CD14-positive monocyte (primary cell): ENCODE data around the gene GRIP1. TPM values are rescaled to one million over a fixed set of nuclear protein-coding genes. Genes with fewer than 3 reads are reported as not detected.

ENCODE experiments used
- DNase-seq, 3 donors: peaks; one replicate each; pipeline ENCODE4 v3.0.0-alpha.2; 2011 to 2022
- H2AFZ ChIP-seq: 2 replicates; pipeline ENCODE4 v1.6.0; 2012; ENCODE audit warnings: mild to moderate bottlenecking, low read depth, low read length, inconsistent platforms; ENCODE audit not compliant: insufficient read depth, poor library complexity, severe bottlenecking
- H3K27ac ChIP-seq, 2 donors: 1 replicate in 1 of 2; 2 replicates in 1 of 2; pipeline ENCODE4 v1.5.1; 2012 to 2013; ENCODE audit warnings: low read length in 2 of 2, control low read depth in 1 of 2, inconsistent platforms in 1 of 2, low read depth in 1 of 2, mild to moderate bottlenecking in 1 of 2
- H3K27me3 ChIP-seq, 2 donors: one replicate each; pipeline versions ENCODE4 v1.6.0 to v1.6.1; 2011 to 2013; ENCODE audit warnings: low read length in 2 of 2; ENCODE audit not compliant: control insufficient read depth in 2 of 2, insufficient read depth in 2 of 2
- H3K36me3 ChIP-seq, 2 donors: replicated peaks in 1 of 2; 1 replicate in 1 of 2; 2 replicates in 1 of 2; pipeline versions ENCODE4 v1.5.1 to v1.6.1; 2012 to 2013; ENCODE audit warnings: low read length in 2 of 2, control low read depth in 1 of 2, inconsistent platforms in 1 of 2, mild to moderate bottlenecking in 1 of 2; ENCODE audit not compliant: insufficient read depth in 2 of 2, control insufficient read depth in 1 of 2
- H3K4me1 ChIP-seq, 2 donors: 1 replicate in 1 of 2; 2 replicates in 1 of 2; pipeline versions ENCODE4 v1.5.1 to v1.6.1; 2012 to 2013; ENCODE audit warnings: low read length in 2 of 2, control low read depth in 1 of 2, inconsistent platforms in 1 of 2, mild to moderate bottlenecking in 1 of 2, moderate library complexity in 1 of 2; ENCODE audit not compliant: insufficient read depth in 2 of 2, control insufficient read depth in 1 of 2
- H3K4me2 ChIP-seq: replicated peaks from 2 replicates; pipeline ENCODE3; 2012; ENCODE audit warnings: low read length, moderate library complexity, mild to moderate bottlenecking; ENCODE audit not compliant: poor library complexity, severe bottlenecking; ENCODE audit errors: extremely low read depth
- H3K4me3 ChIP-seq, 3 experiments: fragments of 200-600 bp in 1 of 3; sonication (generic) in 1 of 3; replicated peaks in 1 of 3; 1 replicate in 2 of 3; 2 replicates in 1 of 3; pipeline ENCODE4 v1.5.1; 2011 to 2013; ENCODE audit warnings: low read length in 3 of 3, mild to moderate bottlenecking in 3 of 3, control low read depth in 2 of 3, low read depth in 2 of 3, inconsistent platforms in 1 of 3, moderate library complexity in 1 of 3
- H3K79me2 ChIP-seq: 2 replicates; pipeline ENCODE4 v1.6.0; 2012; ENCODE audit warnings: mild to moderate bottlenecking, control low read depth, inconsistent platforms, low read length, moderate library complexity; ENCODE audit not compliant: insufficient read depth
- H3K9ac ChIP-seq: 2 replicates; pipeline ENCODE4 v1.6.0; 2017; ENCODE audit warnings: low read length, mild to moderate bottlenecking; ENCODE audit not compliant: insufficient read depth, poor library complexity, severe bottlenecking
- H3K9me3 ChIP-seq, 2 donors: replicated peaks in 1 of 2; 1 replicate in 1 of 2; 2 replicates in 1 of 2; pipeline versions ENCODE4 v1.5.1 to v1.6.1; 2012 to 2013; ENCODE audit warnings: low read length in 2 of 2, control low read depth in 1 of 2; ENCODE audit not compliant: control insufficient read depth in 1 of 2, insufficient read depth in 1 of 2
- H4K20me1 ChIP-seq: 2 replicates; pipeline ENCODE4 v1.6.0; 2012; ENCODE audit warnings: mild to moderate bottlenecking, low read length, control low read depth, moderate library complexity; ENCODE audit not compliant: insufficient read depth
- H3K27ac Mint-ChIP-seq, 7 donors: one replicate each; pipeline ENCODE4 v1.8.0; 2020; ENCODE audit warnings: mild to moderate bottlenecking in 7 of 7, mixed read lengths in 7 of 7, moderate library complexity in 6 of 7, inconsistent platforms in 2 of 7
- H3K27me3 Mint-ChIP-seq, 3 donors: one replicate each; pipeline ENCODE4 v1.8.0; 2021 to 2022; ENCODE audit warnings: low read depth in 3 of 3, mild to moderate bottlenecking in 3 of 3, mixed read lengths in 3 of 3, moderate library complexity in 3 of 3, inconsistent platforms in 1 of 3
- H3K36me3 Mint-ChIP-seq, 2 donors: one replicate each; pipeline ENCODE4 v1.8.0; 2020; ENCODE audit warnings: mixed read lengths in 2 of 2, inconsistent platforms in 1 of 2, mild to moderate bottlenecking in 1 of 2
- H3K4me1 Mint-ChIP-seq: one replicate; pipeline ENCODE4 v1.8.0; 2020; ENCODE audit warnings: mild to moderate bottlenecking, mixed read lengths
- H3K4me3 Mint-ChIP-seq, 2 donors: one replicate each; pipeline ENCODE4 v1.8.0; 2020; ENCODE audit warnings: mild to moderate bottlenecking in 2 of 2, mixed read lengths in 2 of 2, moderate library complexity in 1 of 2
- H3K9me3 Mint-ChIP-seq, 7 donors: one replicate each; pipeline ENCODE4 v1.8.0; 2020 to 2022; ENCODE audit warnings: mixed read lengths in 7 of 7, mild to moderate bottlenecking in 6 of 7, moderate library complexity in 6 of 7, inconsistent platforms in 2 of 7
- WGBS: methylation state at CpG from one replicate; pipeline ENCODE4 v1.1.5; 2013; ENCODE audit warnings: missing lambda C conversion rate; ENCODE audit not compliant: insufficient coverage; 5-methylcytosine and 5-hydroxymethylcytosine counted together
- intact Hi-C, 2 donors: fragments of 100-400 bp; cut with micrococcal nuclease; formaldehyde crosslinking; loops; one replicate each; pipeline versions ENCODE4 v1.15.0 to v1.15.1; 2023
- polyA plus RNA-seq, 3 donors: library from polyadenylated mRNA; depleted of rRNA in 1 of 3; unstranded in 2 of 3; stranded (reverse) in 1 of 3; fragments of 300-500 nt in 2 of 3; fragments of >200 nt in 1 of 3; fragmentation: Illumina TruSeq in 2 of 3; gene quantifications; 1 replicate in 2 of 3; 2 replicates in 1 of 3; pipeline ENCODE4 v1.2.3, GENCODE V29; 2012 to 2021
- TF ChIP-seq, protein P1 (sequence below): fragments of 200-600 bp; IDR thresholded peaks from one replicate; pipeline ENCODE4 v1.8.0; 2022; ENCODE audit warnings: antibody characterized with exemption, mild to moderate bottlenecking

Gene GRIP1
- polyA plus RNA-seq, 3 donors = 0.21 TPM; not detected in 2

DNA sequence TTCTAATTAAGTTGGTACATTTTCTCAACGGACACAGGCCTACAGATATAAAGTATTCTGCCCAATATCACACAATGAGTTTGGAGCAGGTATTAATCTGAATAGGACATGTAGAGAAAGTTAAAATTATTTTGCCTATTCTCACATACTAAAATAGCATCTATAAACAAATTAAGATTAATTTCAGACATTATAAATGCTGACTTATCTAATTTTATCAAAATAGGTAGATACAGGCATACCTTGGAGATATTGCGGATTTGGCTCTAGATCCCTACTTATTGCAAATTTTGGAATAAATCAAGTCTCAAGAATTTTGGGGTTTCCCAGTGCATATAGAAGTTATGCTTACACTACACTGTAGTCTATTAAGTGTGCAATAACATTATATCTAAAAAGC lies 41.0 kb upstream of the GRIP1 start:
- WGBS = no CpG with 5 or more reads among the region's 2 CpGs
- Mint-ChIP-seq H3K36me3 (no peaks in the 10 kb centered on the region), H3K27ac (no peak overlapping the region), H3K4me1 (peaks cover under 1% of the 10 kb centered on the region), H3K27me3 (peaks cover 0 to 2% (median 2%) of the 10 kb centered on the region in 3 donors), H3K9me3 (no peaks in the 10 kb centered on the region), H3K4me3 (no peak overlapping the region)
- H4K20me1 ChIP-seq = no peaks in the 10 kb centered on the region
- no peaks in the 10 kb centered on the region for H3K36me3 ChIP-seq
- H3K27me3 ChIP-seq = no peaks in the 10 kb centered on the region
- no peak overlapping the region for H3K9ac ChIP-seq
- no peak for DNase-seq
- no peaks in the 10 kb centered on the region for H3K9me3 ChIP-seq
- no peak overlapping the region for H2AFZ ChIP-seq
- H3K27ac ChIP-seq = no peak overlapping the region
- H3K4me1 ChIP-seq = no peaks in the 10 kb centered on the region
- no peak overlapping the region for H3K4me2 ChIP-seq
- H3K4me3 ChIP-seq = no peak overlapping the region
- no peaks in the 10 kb centered on the region for H3K79me2 ChIP-seq
- TF ChIP-seq, protein P1, sequence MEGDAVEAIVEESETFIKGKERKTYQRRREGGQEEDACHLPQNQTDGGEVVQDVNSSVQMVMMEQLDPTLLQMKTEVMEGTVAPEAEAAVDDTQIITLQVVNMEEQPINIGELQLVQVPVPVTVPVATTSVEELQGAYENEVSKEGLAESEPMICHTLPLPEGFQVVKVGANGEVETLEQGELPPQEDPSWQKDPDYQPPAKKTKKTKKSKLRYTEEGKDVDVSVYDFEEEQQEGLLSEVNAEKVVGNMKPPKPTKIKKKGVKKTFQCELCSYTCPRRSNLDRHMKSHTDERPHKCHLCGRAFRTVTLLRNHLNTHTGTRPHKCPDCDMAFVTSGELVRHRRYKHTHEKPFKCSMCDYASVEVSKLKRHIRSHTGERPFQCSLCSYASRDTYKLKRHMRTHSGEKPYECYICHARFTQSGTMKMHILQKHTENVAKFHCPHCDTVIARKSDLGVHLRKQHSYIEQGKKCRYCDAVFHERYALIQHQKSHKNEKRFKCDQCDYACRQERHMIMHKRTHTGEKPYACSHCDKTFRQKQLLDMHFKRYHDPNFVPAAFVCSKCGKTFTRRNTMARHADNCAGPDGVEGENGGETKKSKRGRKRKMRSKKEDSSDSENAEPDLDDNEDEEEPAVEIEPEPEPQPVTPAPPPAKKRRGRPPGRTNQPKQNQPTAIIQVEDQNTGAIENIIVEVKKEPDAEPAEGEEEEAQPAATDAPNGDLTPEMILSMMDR = no peak
- intact Hi-C loops = no loop called here

DNA sequence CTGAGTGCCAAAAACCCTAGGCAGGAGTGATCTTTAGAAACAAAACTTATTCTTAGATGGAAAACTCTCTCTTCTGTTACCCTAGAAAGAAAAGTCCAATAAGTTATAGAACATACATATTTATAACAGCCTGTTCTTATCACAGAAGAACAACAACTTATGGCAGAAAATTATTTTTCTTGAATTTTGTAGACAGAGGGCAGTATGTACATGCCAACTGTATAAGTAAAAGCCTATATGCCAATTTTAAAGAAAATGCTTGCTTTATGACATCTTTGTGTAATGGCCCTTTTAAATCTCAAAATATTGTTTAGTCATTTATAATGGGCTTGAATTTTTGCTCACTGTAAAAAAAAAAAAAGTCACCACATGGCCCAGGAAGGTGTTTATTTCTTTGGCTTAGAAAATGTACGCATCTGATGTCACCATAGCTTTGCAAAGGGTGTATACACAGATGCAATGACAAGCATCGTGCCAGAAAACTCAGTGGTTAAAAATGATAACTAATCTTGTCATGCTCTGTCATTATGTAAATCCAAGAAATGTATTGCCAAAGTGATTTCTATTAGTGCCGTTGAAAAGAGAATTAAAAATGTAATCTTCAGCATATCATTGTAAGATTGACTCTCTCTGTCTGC lies 38.3 kb upstream of the GRIP1 start:
- no peak overlapping the region for H3K27ac Mint-ChIP-seq
- no peak for DNase-seq
- H3K9ac ChIP-seq = no peak overlapping the region
- H3K9me3 Mint-ChIP-seq = no peaks in the 10 kb centered on the region
- H2AFZ ChIP-seq = no peak overlapping the region
- WGBS = 100% methylated on average over 1 of the region's 3 CpGs
- H3K27me3 Mint-ChIP-seq = peaks cover 0 to 3% (median 0%) of the 10 kb centered on the region in 3 donors
- no peaks in the 10 kb centered on the region for H3K36me3 Mint-ChIP-seq
- H3K27ac ChIP-seq = no peak overlapping the region
- H3K36me3 ChIP-seq = no peaks in the 10 kb centered on the region
- intact Hi-C loops = no loop called here
- H3K4me3 Mint-ChIP-seq = no peak overlapping the region
- no peaks in the 10 kb centered on the region for H3K79me2 ChIP-seq
- no peak overlapping the region for H3K4me3 ChIP-seq
- H3K27me3 ChIP-seq = no peaks in the 10 kb centered on the region
- TF ChIP-seq, protein P1 = no peak
- peaks cover 9% of the 10 kb centered on the region for H3K4me1 Mint-ChIP-seq
- no peak overlapping the region for H3K4me2 ChIP-seq
- no peaks in the 10 kb centered on the region for H3K9me3 ChIP-seq
- H4K20me1 ChIP-seq = no peaks in the 10 kb centered on the region
- H3K4me1 ChIP-seq = peaks cover 0 to 6% of the 10 kb centered on the region in 2 donors
